Activated CD8-positive, alpha-beta memory T cell treated with anti-CD3 and anti-CD28 coated beads, Interleukin-2, amount 50 U/mL, for 24 hours (primary cell): ENCODE measurements around the gene PPARG.

ENCODE experiments used
- DNase-seq: peaks from one replicate; pipeline ENCODE4 v3.0.0-alpha.2; 2020; ENCODE audit errors: extremely low read depth

PPARG gene

GRCh38 chr3:12343047-12343501, 54.2 kb downstream of the PPARG start:
- no peak for DNase-seq

DNA sequence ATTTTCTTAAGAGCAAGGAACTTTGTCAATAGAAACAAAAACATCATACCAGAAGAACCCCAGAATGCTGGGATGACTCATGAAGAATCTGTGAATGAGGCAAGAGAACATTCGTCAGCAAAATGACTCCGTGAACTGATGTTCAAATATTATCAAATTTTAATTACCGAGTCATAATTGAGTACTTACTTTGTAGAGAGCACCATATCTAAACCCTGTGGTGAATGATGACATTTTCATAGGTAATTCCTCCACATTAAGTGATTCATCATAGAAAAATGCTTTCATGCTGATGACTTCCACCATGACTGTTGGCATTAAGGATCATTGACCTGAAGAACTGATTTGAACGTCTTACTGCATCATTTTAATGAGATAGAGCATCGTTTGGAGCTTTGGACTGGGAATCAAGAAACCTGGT, 56.3 kb downstream of the PPARG start:
- DNase-seq, result no peak

- no peak for DNase-seq
Observed at GRCh38 chr3:12345584-12346494, 57.0 kb downstream of the PPARG start.

- DNase-seq, result no peak
Observed at GRCh38 chr3:12347301-12347700, 58.4 kb downstream of the PPARG start.

DNA sequence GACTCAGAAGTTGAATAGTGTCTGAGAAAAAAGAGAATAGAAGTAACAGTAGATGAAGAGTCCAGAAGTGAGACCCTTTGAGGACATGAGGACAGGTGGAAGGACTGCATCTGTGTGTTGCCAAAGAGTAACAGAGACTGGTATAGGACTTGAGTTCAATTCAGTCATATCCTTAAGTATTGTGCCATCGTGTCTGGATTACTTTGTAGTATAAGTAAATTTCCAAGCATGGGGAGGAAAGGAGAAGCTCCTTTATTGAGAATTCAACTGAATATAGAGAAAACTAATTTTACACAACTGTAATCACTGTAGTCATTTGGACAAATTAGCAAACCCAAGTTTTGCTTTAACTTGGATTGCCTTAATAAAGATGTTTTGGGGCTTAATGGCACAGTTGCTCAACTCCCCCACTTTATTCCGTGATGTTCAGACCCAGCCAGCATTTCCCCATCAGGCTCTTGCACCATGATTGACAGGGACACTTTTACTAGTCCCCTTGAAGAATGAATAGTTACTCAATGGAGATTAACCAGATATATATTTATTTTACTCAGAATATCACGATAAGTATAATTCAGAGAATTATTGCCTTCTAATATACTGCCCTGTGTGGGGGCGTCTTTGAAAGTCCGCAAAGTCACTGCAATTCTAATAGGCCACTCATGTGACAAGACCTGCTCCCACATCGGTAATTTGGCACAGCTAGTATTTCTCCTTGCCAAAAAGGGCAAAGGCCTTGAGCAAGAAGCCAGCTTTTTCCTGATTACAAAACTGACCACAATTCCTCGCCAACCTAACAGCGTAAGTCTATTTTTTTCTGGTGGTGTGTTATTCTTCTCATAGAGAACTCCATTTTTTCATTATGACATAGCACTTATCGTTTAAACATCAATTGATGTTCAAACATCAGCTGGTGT, 61.3 kb downstream of the PPARG start:
- no peak for DNase-seq

DNA sequence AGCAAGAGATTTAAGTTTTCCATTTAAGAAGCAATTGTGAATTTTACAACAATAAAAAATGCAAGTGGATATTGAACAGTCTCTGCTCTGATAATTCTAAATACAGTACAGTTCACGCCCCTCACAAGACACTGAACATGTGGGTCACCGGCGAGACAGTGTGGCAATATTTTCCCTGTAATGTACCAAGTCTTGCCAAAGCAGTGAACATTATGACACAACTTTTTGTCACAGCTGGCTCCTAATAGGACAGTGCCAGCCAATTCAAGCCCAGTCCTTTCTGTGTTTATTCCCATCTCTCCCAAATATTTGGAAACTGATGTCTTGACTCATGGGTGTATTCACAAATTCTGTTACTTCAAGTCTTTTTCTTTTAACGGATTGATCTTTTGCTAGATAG, 62.3 kb downstream of the PPARG start:
- no peak for DNase-seq

GRCh38 chr3:12352253-12352652, 63.4 kb downstream of the PPARG start:
- no peak for DNase-seq

GRCh38 chr3:12352755-12353154, 63.9 kb downstream of the PPARG start:
- no peak for DNase-seq

GRCh38 chr3:12353796-12354525, 65.1 kb downstream of the PPARG start:
- DNase-seq, result no peak

DNA sequence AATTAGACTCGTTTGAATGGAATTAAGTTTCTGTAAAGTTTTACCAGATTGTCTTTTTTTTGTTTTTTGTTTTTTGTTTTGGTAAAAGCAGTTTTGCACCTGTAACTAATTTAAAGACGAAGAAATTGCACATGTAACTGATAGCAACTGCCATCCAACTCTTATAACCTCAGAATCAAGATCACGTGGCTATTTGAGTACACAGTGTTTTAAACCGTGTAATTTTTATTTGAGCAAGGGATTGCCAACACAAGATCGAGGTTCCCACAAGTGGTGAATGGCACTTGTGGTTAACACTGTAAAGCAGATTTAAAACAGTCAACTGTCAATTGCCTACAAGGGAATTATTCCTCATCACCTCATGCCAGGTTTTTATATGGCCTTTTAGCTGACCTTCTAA, 67.3 kb downstream of the PPARG start:
- DNase-seq, result no peak

- no peak for DNase-seq
Observed at GRCh38 chr3:12356996-12357395, 68.1 kb downstream of the PPARG start.

GRCh38 chr3:12357456-12357855, 68.6 kb downstream of the PPARG start:
- DNase-seq, result no peak

GRCh38 chr3:12363397-12364195, 74.7 kb downstream of the PPARG start:
- DNase-seq, result no peak

GRCh38 chr3:12367346-12367745, 78.5 kb downstream of the PPARG start:
- no peak for DNase-seq

GRCh38 chr3:12369029-12369428, 80.2 kb downstream of the PPARG start:
- DNase-seq, result no peak

DNA sequence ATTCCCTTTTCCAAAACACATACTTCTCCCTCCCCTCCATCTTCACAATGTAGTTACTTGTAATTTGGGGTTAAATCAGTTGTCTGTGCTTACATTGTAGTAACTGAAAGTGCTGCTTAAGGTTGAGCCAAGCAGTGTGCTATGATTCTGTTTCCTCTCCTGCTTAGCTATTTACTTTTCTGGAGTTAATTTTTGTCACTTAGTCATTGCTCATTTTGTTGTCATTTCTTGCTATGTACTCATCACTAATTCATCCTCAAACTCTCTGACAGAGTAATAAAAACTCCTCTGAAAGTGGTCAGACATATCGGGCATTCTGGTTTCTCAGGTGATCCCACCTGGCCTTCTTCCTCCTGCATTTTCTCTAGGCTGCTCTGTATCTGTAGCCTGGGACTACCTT, 80.7 kb downstream of the PPARG start:
- DNase-seq, result no peak

- DNase-seq, result no peak
Observed at GRCh38 chr3:12370758-12371157, 81.9 kb downstream of the PPARG start.

DNA sequence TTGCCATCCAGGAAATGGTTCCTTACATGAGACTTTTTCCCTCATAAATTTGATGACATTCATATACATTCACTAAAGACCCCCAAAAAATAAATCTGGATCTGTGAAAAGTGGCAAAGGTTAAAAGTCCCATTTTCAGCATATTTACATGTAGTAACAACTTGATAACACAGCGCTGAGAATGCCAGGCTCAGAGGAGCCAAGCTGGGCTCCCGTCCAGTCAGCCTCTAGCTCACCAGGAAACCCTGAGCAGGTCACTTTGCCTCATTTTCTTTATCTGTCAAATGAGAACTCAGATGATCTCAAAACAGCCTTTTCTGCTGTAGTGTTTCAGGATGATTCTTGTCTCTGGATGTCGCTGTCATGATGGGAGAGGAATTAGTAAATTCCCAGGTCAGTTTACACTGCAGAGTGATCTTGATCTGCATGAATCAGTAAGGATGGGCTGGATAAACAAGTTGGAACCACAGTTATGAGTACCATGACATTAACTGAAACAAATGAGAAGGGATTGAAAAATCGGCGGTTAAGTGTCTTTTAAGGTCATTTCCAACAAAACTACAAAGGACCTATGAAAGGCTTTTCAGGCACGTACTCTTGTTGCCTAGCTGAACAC, 82.8 kb downstream of the PPARG start:
- no peak for DNase-seq

DNA sequence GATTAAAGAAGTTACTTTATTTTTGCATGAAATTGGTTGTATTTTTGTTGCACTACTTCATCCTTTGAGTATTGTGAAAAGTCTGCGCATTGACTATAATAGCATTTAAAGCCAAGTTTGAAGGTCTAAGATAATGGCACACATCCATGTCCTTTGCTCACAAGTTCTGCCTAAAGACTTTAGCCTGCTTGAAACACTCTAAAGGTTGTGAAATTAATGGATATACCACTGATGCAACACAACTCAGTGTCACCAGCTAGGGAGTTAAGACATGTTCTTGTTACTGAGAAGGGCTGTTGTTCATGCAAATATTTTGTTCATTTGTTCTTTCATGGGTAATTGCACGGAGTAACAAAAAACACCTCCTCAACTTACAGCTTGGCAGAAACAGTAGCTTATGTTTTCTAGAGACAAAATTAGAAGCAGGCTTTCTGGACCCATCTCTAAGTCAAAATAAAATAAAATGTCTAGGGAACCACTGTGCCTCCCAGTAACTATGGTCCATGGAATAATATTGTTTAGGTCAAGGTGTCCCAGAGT, 83.9 kb downstream of the PPARG start:
- DNase-seq, result no peak

DNA sequence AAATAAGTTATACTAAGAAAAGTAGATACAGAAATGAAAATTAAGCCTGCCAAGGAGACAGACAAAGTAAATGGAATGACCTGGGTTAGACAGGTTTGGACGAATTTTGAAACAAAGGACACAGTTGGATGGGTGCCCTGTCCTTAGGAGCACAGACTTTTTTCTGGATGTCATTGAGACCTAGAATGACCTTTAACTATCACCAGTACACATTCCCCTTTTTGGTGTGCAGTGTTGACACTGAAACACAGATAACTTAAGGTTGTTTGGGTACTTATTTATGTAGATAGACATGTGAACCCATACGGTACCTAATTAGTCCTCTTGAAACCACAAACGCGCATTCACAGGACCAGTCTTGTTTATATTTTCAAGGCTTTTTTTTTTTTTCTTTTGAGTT, 86.7 kb downstream of the PPARG start:
- DNase-seq, result no peak
